Prostate gland (tissue), 2 donors: ENCODE results near the gene FBXW9. TPM values are rescaled to one million over a fixed set of nuclear protein-coding genes. Genes with fewer than 3 reads are reported as not detected.
"Not testable (repeated sequence)": the region's sequence is repeated elsewhere in the genome, so short reads cannot be mapped to it uniquely, and the experiment has no call there.

Source experiments
- DNase-seq: peaks from one replicate; pipeline ENCODE4 v3.0.0-alpha.2; 2019; ENCODE audit warnings: low spot score
- H3K27ac ChIP-seq, 2 donors: fragments of 200-600 bp; sonication (generic); 2 replicates each; pipeline ENCODE4 v1.5.1; 2017 to 2019
- H3K27me3 ChIP-seq: fragments of 200-600 bp; sonication (generic); replicated peaks from 2 replicates; pipeline ENCODE4 v1.5.1; 2019; ENCODE audit not compliant: insufficient read depth
- H3K36me3 ChIP-seq, 2 donors: fragments of 200-600 bp; sonication (generic); 1 replicate in 1 of 2; 2 replicates in 1 of 2; pipeline versions ENCODE4 v1.5.1 to v1.8.1; 2017 to 2019
- H3K4me1 ChIP-seq: fragments of 200-600 bp; sonication (generic); replicated peaks from 2 replicates; pipeline ENCODE4 v1.5.1; 2019
- H3K4me3 ChIP-seq, 2 donors: fragments of 200-600 bp; sonication (generic); 2 replicates each; pipeline ENCODE4 v1.5.1; 2017 to 2019
- H3K9me3 ChIP-seq: fragments of 200-600 bp; sonication (generic); 2 replicates; pipeline ENCODE4 v1.5.1; 2017
- POLR2A ChIP-seq: fragments of 450-650 bp; IDR thresholded peaks from one replicate; pipeline ENCODE4 v1.6.1; 2016; ENCODE audit warnings: antibody characterized with exemption, mild to moderate bottlenecking
- POLR2AphosphoS5 ChIP-seq: sonication (generic); formaldehyde crosslinking; IDR thresholded peaks from one replicate; pipeline ENCODE4 v1.6.1; 2017; ENCODE audit warnings: antibody characterized with exemption
- WGBS: methylation state at CpG from one replicate; pipeline ENCODE4 v1.1.5; 2018; 5-methylcytosine and 5-hydroxymethylcytosine counted together
- intact Hi-C: fragments of 100-400 bp; cut with DNase I; formaldehyde crosslinking; loops from one replicate; pipeline ENCODE4 v1.14.2; 2022
- total RNA-seq, 2 donors: library from RNA; depleted of rRNA; stranded (reverse); fragments of >200 nt; gene quantifications; one replicate each; pipeline ENCODE4 v1.1.0, GENCODE V29; 2016
- TF ChIP-seq, protein P1 (sequence below), 4 experiments: fragments of 200-600 bp in 2 of 4; fragments of 450-650 bp in 2 of 4; sonication (generic) in 2 of 4; IDR thresholded peaks; 1 replicate in 3 of 4; 2 replicates in 1 of 4; pipeline ENCODE4 v1.5.1; 2016 to 2019; ENCODE audit warnings: antibody characterized with exemption in 4 of 4, mild to moderate bottlenecking in 2 of 4, moderate library complexity in 2 of 4

The FBXW9 gene
- total RNA-seq, 2 donors from 2014 or later = 9.1 to 16.9 TPM

DNA sequence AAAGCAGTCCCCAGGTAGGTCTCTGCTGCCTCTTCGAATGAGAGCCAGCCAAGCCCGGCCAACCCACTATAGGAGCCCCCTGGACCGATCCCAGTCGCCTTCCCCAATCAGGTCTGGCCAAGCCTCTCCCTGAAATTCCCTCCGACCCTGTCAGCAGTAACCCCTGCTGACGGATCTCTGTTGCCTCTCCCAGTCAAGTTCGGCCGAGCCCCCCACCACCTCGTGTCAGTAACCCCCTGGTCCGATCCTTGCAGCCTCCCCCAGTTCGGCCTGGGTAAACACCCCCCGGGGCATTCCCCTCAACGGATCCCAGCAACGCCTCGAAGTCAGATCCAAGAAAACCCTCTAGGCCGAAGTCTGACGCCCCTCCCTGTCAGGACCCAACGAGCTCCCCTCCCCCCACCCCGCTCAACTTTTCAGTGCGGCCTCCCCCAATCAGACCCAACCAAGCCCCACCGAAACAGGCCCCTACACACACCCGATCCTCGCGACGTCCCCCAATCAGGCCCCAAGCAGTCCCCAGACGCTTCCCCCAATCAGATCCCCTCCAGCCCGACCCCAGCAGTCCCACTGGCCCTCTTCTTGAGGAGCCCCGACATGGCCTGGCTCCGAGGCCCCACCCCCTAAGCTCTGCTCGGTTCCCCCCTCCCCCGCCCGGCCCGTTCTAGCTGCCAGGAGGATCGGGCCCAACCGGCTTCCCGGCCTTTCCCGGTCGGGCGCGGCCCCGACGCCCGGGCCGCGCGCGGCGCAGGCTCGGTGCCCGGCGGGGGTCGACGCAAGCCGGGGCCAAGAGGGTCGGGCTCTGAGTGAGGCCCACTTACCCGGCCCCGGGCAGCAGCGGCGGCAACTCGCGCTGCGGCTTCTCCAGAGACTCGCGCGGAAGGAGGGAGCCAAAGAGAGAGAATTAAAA lies 25.5 kb upstream of the FBXW9 start:
- H3K4me3 ChIP-seq = peak overlapping the region; percentile 75 to 83
- under 1% methylated on average over 41 of the region's 65 CpGs for WGBS
- TF ChIP-seq POLR2A = peak; percentile 4
- TF ChIP-seq, protein P1, sequence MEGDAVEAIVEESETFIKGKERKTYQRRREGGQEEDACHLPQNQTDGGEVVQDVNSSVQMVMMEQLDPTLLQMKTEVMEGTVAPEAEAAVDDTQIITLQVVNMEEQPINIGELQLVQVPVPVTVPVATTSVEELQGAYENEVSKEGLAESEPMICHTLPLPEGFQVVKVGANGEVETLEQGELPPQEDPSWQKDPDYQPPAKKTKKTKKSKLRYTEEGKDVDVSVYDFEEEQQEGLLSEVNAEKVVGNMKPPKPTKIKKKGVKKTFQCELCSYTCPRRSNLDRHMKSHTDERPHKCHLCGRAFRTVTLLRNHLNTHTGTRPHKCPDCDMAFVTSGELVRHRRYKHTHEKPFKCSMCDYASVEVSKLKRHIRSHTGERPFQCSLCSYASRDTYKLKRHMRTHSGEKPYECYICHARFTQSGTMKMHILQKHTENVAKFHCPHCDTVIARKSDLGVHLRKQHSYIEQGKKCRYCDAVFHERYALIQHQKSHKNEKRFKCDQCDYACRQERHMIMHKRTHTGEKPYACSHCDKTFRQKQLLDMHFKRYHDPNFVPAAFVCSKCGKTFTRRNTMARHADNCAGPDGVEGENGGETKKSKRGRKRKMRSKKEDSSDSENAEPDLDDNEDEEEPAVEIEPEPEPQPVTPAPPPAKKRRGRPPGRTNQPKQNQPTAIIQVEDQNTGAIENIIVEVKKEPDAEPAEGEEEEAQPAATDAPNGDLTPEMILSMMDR (IDR thresholded peaks at IDR 0.05) = no peak
- TF ChIP-seq POLR2AphosphoS5 = no peak

DNA sequence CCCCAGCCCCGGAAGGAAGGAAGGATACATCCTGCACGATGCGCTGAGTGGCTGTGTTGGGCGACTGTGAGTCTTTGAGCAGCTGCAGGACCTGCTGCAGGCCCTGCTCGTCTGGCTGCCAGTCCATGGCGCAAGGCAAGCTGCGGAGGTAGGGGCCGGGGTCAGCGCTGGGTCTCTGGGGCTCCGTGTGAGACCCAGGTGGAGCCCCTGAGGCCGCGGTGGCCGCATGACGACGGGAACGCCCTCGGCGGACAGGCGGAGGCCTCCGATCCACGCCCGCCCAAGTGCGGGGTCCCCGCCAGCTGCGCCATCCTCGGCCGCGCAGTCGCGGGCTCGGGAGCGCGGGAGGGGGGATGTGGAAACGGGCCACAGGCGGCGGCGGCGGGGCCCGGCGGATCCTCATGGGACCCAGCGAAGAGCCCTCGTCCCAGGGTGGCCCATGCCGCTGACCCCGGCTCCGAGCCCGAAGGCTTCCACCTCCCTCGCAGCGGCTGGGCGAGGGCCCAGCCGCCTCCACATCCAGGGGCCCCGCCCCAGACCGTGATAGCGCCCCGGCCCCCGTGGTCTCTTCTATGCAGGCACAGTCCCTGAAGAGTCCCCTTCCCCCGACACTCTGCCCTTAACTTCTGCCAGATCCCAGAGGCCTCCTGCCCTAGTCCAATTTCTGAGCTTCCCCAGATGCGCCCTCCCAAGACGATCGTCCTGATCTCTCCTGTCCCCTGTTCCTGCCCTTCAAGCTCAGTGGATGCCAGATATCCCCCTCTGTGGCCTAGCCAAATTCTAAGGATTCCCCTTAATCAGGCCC lies 24.6 kb upstream of the FBXW9 start:
- intact Hi-C loops = loop anchor here (10.0 kb wide), 1 partner anchor 74 kb away; the partner anchor contains the start of gene JUNB
- no peak for TF ChIP-seq POLR2AphosphoS5
- TF ChIP-seq POLR2A = peak; percentile 5
- Histone ChIP-seq H3K36me3 (peaks cover 0 to 12% of the 10 kb centered on the region in 2 donors), H3K9me3 (no peaks in the 10 kb centered on the region), H3K4me3 (peak overlapping the region; percentile 75 to 83), H3K4me1 (peaks cover 11% of the 10 kb centered on the region), H3K27ac (peak overlapping the region; percentile 87 to 95), H3K27me3 (no peaks in the 10 kb centered on the region)
- under 1% methylated on average over 25 of the region's 59 CpGs for WGBS
- no peak for DNase-seq

More for the DNA sequence above, 25.5 kb upstream of the FBXW9 start:
- H3K9me3 ChIP-seq = no peaks in the 10 kb centered on the region
- H3K27me3 ChIP-seq = no peaks in the 10 kb centered on the region
- H3K27ac ChIP-seq = peak overlapping the region; percentile 87 to 95
- intact Hi-C loops = loop anchor here (10.0 kb wide), 1 partner anchor 73 kb away; the partner anchor contains the start of gene JUNB
- peaks cover 0 to 6% of the 10 kb centered on the region in 2 donors for H3K36me3 ChIP-seq
- peak; percentile 60 for DNase-seq
- H3K4me1 ChIP-seq = peaks cover 11% of the 10 kb centered on the region

DNA sequence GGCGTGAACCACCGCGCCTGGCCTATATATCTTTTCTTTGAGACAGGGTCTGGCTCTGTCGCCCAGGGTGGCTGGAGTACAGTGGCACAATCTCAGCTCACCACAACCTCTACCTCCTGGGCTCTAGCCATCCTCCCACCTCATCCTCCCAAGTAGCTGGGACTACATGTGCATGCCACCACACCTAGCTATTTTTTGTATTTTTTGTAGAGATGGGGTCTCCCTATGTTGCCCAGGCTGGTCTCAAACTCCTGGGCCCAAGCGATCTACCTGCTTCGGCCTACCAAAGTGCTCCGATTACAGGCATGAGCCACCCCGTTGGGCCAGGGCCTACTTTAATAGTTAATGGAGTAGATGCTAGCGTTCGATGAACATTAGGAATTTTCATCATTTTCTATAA lies 23.9 kb upstream of the FBXW9 start:
- intact Hi-C loops = loop anchor here (10.0 kb wide), 1 partner anchor 75 kb away; the partner anchor contains the start of gene JUNB
- no peaks in the 10 kb centered on the region for H3K9me3 ChIP-seq
- peak overlapping the region in 1 of 2 donors; percentile 83 for H3K4me3 ChIP-seq
- H3K4me1 ChIP-seq = peaks cover 11% of the 10 kb centered on the region
- WGBS = 77% methylated on average over 10 of the region's 10 CpGs
- DNase-seq = no peak
- no peak for TF ChIP-seq POLR2AphosphoS5
- no peak for TF ChIP-seq POLR2A
- TF ChIP-seq, protein P1 (IDR thresholded peaks at IDR 0.05) = no peak
- peak overlapping the region; percentile 87 to 95 for H3K27ac ChIP-seq
- no peaks in the 10 kb centered on the region for H3K27me3 ChIP-seq
- H3K36me3 ChIP-seq = peaks cover under 1 to 20% of the 10 kb centered on the region in 2 donors

DNA sequence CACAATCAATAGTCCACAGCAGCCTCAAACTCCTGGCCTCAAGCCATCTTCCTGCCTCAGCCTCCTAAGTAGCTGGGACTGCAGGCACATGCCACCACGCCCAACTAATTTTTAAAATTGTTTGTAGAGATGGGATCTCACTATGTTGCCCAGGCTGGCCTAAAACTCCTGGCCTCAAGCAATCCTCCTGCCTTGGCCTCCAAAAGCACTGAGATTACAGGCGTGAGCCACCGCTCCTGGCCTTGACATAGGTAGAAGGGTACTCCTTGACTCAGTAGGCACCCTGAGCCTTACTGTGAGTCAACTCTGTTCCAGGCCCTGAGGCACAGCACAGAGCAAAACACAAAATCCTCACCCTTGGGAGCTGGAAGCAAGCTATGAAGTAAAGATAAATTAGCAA lies 19.5 kb upstream of the FBXW9 start:
- no peaks in the 10 kb centered on the region for H3K9me3 ChIP-seq
- no peaks in the 10 kb centered on the region for H3K27me3 ChIP-seq
- WGBS = 98% methylated on average over 3 of the region's 3 CpGs
- intact Hi-C loops = no loop called here
- H3K27ac ChIP-seq = no peak overlapping the region
- H3K4me3 ChIP-seq = no peak overlapping the region
- peaks cover 9 to 42% of the 10 kb centered on the region in 2 donors for H3K36me3 ChIP-seq
- no peak for TF ChIP-seq POLR2A
- no peak for TF ChIP-seq POLR2AphosphoS5
- peaks cover 5% of the 10 kb centered on the region for H3K4me1 ChIP-seq
- DNase-seq = no peak

DNA sequence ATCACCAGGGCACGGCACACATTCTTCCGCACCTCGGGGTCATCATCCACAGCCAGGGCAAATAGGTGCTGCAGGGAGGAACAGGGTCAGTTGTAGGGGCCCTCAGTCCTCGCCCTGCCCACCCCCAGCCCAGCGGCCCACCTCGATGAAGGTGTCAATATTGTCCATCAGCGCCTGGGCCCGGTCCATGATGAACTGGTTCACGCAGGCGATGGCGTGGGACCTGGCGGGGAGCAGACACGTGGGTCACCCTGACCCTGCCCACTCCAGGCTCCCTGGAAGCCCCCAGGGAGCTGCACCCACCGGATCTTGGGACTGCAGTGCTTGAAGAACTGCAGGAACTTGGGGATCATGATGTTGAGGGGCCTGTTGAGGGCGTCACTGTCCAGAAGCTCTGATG lies 18.7 kb upstream of the FBXW9 start:
- H3K27ac ChIP-seq = no peak overlapping the region
- TF ChIP-seq, protein P1 (IDR thresholded peaks at IDR 0.05) = no peak
- TF ChIP-seq POLR2AphosphoS5 (no peak), POLR2A (no peak)
- WGBS = 96% methylated on average over 15 of the region's 15 CpGs
- no peaks in the 10 kb centered on the region for H3K27me3 ChIP-seq
- H3K9me3 ChIP-seq = no peaks in the 10 kb centered on the region
- intact Hi-C loops = no loop called here
- H3K4me3 ChIP-seq = no peak overlapping the region
- H3K4me1 ChIP-seq = no peaks in the 10 kb centered on the region
- no peak for DNase-seq
- H3K36me3 ChIP-seq = peaks cover 9 to 51% of the 10 kb centered on the region in 2 donors

DNA sequence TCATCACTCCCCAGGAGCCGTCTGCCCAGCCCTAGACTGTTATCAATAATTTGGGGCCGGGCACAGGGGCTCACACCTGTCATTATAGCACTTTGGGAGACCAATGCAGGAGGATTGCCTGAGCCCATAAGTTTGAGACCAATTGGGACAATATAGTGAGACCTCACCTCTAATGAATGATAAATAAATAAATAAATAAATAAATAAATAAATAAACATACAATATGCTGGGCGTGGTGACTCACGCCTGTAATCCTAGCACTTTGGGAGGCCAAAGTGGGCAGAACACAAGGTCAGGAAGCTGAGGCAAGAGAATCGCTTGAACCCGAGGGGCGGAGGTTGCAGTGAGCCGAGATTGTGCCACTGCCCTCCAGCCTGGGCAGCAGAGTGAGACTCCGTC lies 16.9 kb upstream of the FBXW9 start:
- peaks cover 9 to 46% of the 10 kb centered on the region in 2 donors for H3K36me3 ChIP-seq
- H3K4me1 ChIP-seq, intact Hi-C loops, DNase-seq, H3K27me3 ChIP-seq, H3K4me3 ChIP-seq, H3K27ac ChIP-seq, H3K9me3 ChIP-seq: not testable (repeated sequence)
- WGBS = 94% methylated on average over 9 of the region's 9 CpGs
